GM23338 (cell line): ENCODE measurements around the gene HGF. TPM values are rescaled to one million over a fixed set of nuclear protein-coding genes. Genes with fewer than 3 reads are reported as not detected.

Experiments
- ATAC-seq: fragments of 200-7000 bp; cut with Tn5 transposase; 3 replicates; pipeline ENCODE4 v1.9.1; 2020
- DNase-seq: peaks from one replicate; pipeline ENCODE4 v3.0.0-alpha.2; 2015; ENCODE audit warnings: low spot score
- H2AFZ ChIP-seq: fragments of 200-600 bp; sonication (generic); 2 replicates; pipeline ENCODE4 v1.8.0; 2016; ENCODE audit warnings: antibody characterized with exemption, mild to moderate bottlenecking, moderate library complexity
- H3F3A ChIP-seq: fragments of 200-600 bp; sonication (generic); replicated peaks from 2 replicates; pipeline ENCODE4 v1.8.0; 2017; ENCODE audit warnings: antibody characterized with exemption, mixed run types, low read depth
- H3K27ac ChIP-seq: fragments of 200-600 bp; sonication (generic); 2 replicates; pipeline ENCODE4 v1.6.1; 2016; ENCODE audit warnings: low read depth
- H3K27me3 ChIP-seq: fragments of 200-600 bp; sonication (generic); 2 replicates; pipeline ENCODE4 v1.8.0; 2016; ENCODE audit warnings: mild to moderate bottlenecking, mixed run types, moderate library complexity; ENCODE audit not compliant: insufficient read depth
- H3K36me3 ChIP-seq: fragments of 200-600 bp; sonication (generic); 2 replicates; pipeline ENCODE4 v1.8.0; 2016; ENCODE audit warnings: mild to moderate bottlenecking; ENCODE audit not compliant: insufficient read depth
- H3K4me1 ChIP-seq: fragments of 200-600 bp; sonication (generic); 2 replicates; pipeline ENCODE4 v1.8.0; 2016; ENCODE audit warnings: mild to moderate bottlenecking, moderate library complexity; ENCODE audit not compliant: insufficient read depth
- H3K4me2 ChIP-seq: fragments of 200-600 bp; sonication (generic); 2 replicates; pipeline ENCODE4 v1.7.1; 2017; ENCODE audit warnings: mixed run types
- H3K4me3 ChIP-seq: fragments of 200-600 bp; sonication (generic); 2 replicates; pipeline ENCODE4 v1.6.1; 2016; ENCODE audit warnings: mixed run types
- H3K79me2 ChIP-seq: fragments of 200-600 bp; sonication (generic); replicated peaks from 2 replicates; pipeline ENCODE4 v1.8.0; 2017; ENCODE audit warnings: mild to moderate bottlenecking; ENCODE audit not compliant: insufficient read depth
- H3K9me2 ChIP-seq: fragments of 200-600 bp; sonication (generic); 2 replicates; pipeline ENCODE4 v1.8.0; 2017; ENCODE audit not compliant: insufficient read depth
- H4K20me1 ChIP-seq: fragments of 200-600 bp; sonication (generic); replicated peaks from 2 replicates; pipeline ENCODE4 v1.8.0; 2017; ENCODE audit warnings: mild to moderate bottlenecking; ENCODE audit not compliant: insufficient read depth
- H3K27ac Mint-ChIP-seq: 2 replicates; pipeline ENCODE4 v1.8.0; 2020; ENCODE audit warnings: inconsistent platforms, mild to moderate bottlenecking, moderate library complexity, mixed read lengths
- H3K27me3 Mint-ChIP-seq: 3 replicates; pipeline ENCODE4 v1.8.0; 2022; ENCODE audit warnings: low read depth, mild to moderate bottlenecking, moderate library complexity, mixed read lengths, inconsistent platforms; ENCODE audit not compliant: insufficient read depth, poor library complexity
- H3K36me3 Mint-ChIP-seq: 3 replicates; pipeline ENCODE4 v1.8.0; 2021; ENCODE audit warnings: low read depth, mild to moderate bottlenecking, inconsistent platforms, moderate library complexity, mixed read lengths
- H3K4me1 Mint-ChIP-seq: 3 replicates; pipeline ENCODE4 v1.8.0; 2020; ENCODE audit warnings: mild to moderate bottlenecking, inconsistent platforms, mixed read lengths
- H3K4me3 Mint-ChIP-seq: 3 replicates; pipeline ENCODE4 v1.8.0; 2021; ENCODE audit warnings: moderate library complexity, mild to moderate bottlenecking, inconsistent platforms, mixed read lengths
- H3K9me3 Mint-ChIP-seq: 3 replicates; pipeline ENCODE4 v1.8.0; 2020; ENCODE audit warnings: moderate library complexity, mild to moderate bottlenecking, inconsistent platforms, mixed read lengths
- CREB1 ChIP-seq: fragments of 250-450 bp; sonication (Bioruptor Pico); IDR thresholded peaks from 2 replicates; pipeline ENCODE4 v1.5.0; 2020; ENCODE audit warnings: low read depth, mild to moderate bottlenecking, moderate library complexity
- CTCF ChIP-seq, 2 experiments: fragments of 200-600 bp in 1 of 2; sonication (generic) in 1 of 2; conservative IDR thresholded peaks; 2 replicates each; pipeline versions ENCODE4 v1.5.1 to v1.6.1; 2016 to 2017; ENCODE audit warnings: antibody characterized with exemption in 2 of 2, low read depth in 2 of 2, mild to moderate bottlenecking in 2 of 2, moderate library complexity in 1 of 2
- ETS1 ChIP-seq: IDR thresholded peaks from 2 replicates; pipeline ENCODE4 v1.6.1; 2016; ENCODE audit warnings: antibody characterized with exemption
- EZH2 ChIP-seq: fragments of 200-600 bp; sonication (generic); IDR thresholded peaks from one replicate; pipeline ENCODE4 v1.8.0; 2017; ENCODE audit warnings: antibody characterized with exemption, mild to moderate bottlenecking, low read depth; ENCODE audit not compliant: unreplicated experiment
- EZH2phosphoT487 ChIP-seq: fragments of 200-600 bp; sonication (generic); IDR thresholded peaks from one replicate; pipeline ENCODE4 v1.8.1; 2018; ENCODE audit warnings: antibody characterized with exemption; ENCODE audit not compliant: unreplicated experiment
- JUNB ChIP-seq: IDR thresholded peaks from one replicate; pipeline ENCODE4 v1.6.1; 2016; ENCODE audit warnings: antibody characterized with exemption; ENCODE audit not compliant: unreplicated experiment
- NANOG ChIP-seq: IDR thresholded peaks from 2 replicates; pipeline ENCODE4 v1.6.1; 2016; ENCODE audit warnings: antibody characterized with exemption, borderline replicate concordance
- POLR2AphosphoS5 ChIP-seq: IDR thresholded peaks from 2 replicates; pipeline ENCODE4 v1.6.1; 2016; ENCODE audit warnings: antibody characterized with exemption, low read depth
- REST ChIP-seq: IDR thresholded peaks from one replicate; pipeline ENCODE4 v1.6.1; 2018; ENCODE audit warnings: antibody characterized with exemption; ENCODE audit not compliant: unreplicated experiment
- STAT1 ChIP-seq: IDR thresholded peaks from one replicate; pipeline ENCODE4 v1.6.1; 2016; ENCODE audit warnings: antibody characterized with exemption; ENCODE audit not compliant: unreplicated experiment
- ZNF114 ChIP-seq: fragments of 250-450 bp; sonication (Bioruptor Pico); IDR thresholded peaks from 2 replicates; pipeline ENCODE4 v1.5.0; 2020; ENCODE audit warnings: mild to moderate bottlenecking, moderate library complexity
- ZNF331 ChIP-seq: fragments of 250-450 bp; sonication (Bioruptor Pico); IDR thresholded peaks from 2 replicates; pipeline ENCODE4 v1.5.0; 2020; ENCODE audit warnings: low read depth, mild to moderate bottlenecking, moderate library complexity
- ZNF462 ChIP-seq: fragments of 250-450 bp; sonication (Bioruptor Pico); IDR thresholded peaks from 2 replicates; pipeline ENCODE4 v1.5.0; 2020; ENCODE audit warnings: mild to moderate bottlenecking, moderate library complexity
- polyA plus RNA-seq: library from polyadenylated mRNA; unstranded; fragments of >200 nt; fragmentation: Nextera tagmentation; extraction: Ambion mirVana; gene quantifications from 2 replicates; pipeline ENCODE4 v1.2.1, GENCODE V29; 2016
- total RNA-seq: library from RNA; depleted of rRNA; stranded (reverse); fragments of >200 nt; shearing (Covaris generic); gene quantifications from 2 replicates; pipeline ENCODE4 v1.2.3, GENCODE V29; 2014

The HGF gene
- total and polyA plus RNA-seq, 2 experiments from 2014 or later, result 0.24 to 1.1 TPM

GRCh38 chr7:81652225-81652624 lies 117.6 kb downstream of the HGF start:
- no peak for DNase-seq
- Histone ChIP-seq H4K20me1 (no peaks in the 10 kb centered on the region), H3K9me2 (no peaks in the 10 kb centered on the region), H3K4me3 (no peak overlapping the region), H3K4me2 (no peak overlapping the region), H3K4me1 (no peaks in the 10 kb centered on the region), H3F3A (no peaks in the 10 kb centered on the region), H3K79me2 (no peaks in the 10 kb centered on the region), H3K36me3 (no peaks in the 10 kb centered on the region), H3K27me3 (no peaks in the 10 kb centered on the region), H3K27ac (no peak overlapping the region), H2AFZ (no peak overlapping the region)
- Mint-ChIP-seq H3K27me3 (no peaks in the 10 kb centered on the region), H3K4me1 (peaks cover 3% of the 10 kb centered on the region; the same call in 2 of the 3 replicates), H3K9me3 (peaks cover 22% of the 10 kb centered on the region), H3K4me3 (no peak overlapping the region), H3K36me3 (peaks cover 15% of the 10 kb centered on the region), H3K27ac (no peak overlapping the region)
- no peak for ATAC-seq
- TF ChIP-seq ZNF462 (CRISPR knock-in tag), result no peak
- no peak for TF ChIP-seq NANOG
- no peak for TF ChIP-seq ZNF331 (CRISPR knock-in tag)
- TF ChIP-seq REST, result no peak
- TF ChIP-seq JUNB, result no peak
- no peak for TF ChIP-seq STAT1
- TF ChIP-seq ETS1, result no peak
- no peak for TF ChIP-seq CREB1 (CRISPR knock-in tag)
- TF ChIP-seq ZNF114 (CRISPR knock-in tag), result no peak
- TF ChIP-seq EZH2, result no peak
- TF ChIP-seq POLR2AphosphoS5, result no peak
- no peak for TF ChIP-seq CTCF (conservative IDR thresholded peaks at IDR 0.05; ENCODE audit: low read depth in 2 of 2)
- no peak for TF ChIP-seq EZH2phosphoT487
